HUDEP-2 (cell line): ENCODE data around the gene CEL.
"Not testable (repeated sequence)": the region's sequence is repeated elsewhere in the genome, so short reads cannot be mapped to it uniquely, and the experiment has no call there.

Source experiments
- DNase-seq, 76 experiments: peaks; one replicate each; lab custom pipeline; 2025; ENCODE audit not compliant: unreplicated experiment in 76 of 76; lab: John Stamatoyannopoulos, UW

CEL gene

GRCh38 chr9:133046196-133046899 lies 15.4 kb upstream of the CEL start:
- DNase-seq, result no peak

GRCh38 chr9:133046900-133047295 lies 14.9 kb upstream of the CEL start:
- DNase-seq, result no peak

GRCh38 chr9:133048595-133048994 lies 13.2 kb upstream of the CEL start:
- DNase-seq, result peak in 35 of 76 experiments; percentile 4 to 57 (median 24)

- no peak for DNase-seq
These were observed 12.7 kb upstream of the CEL start for GRCh38 chr9:133049043-133049442.

- no peak for DNase-seq
These were observed 11.6 kb upstream of the CEL start for GRCh38 chr9:133050142-133050541.

- no peak for DNase-seq
These were observed 11.0 kb upstream of the CEL start for GRCh38 chr9:133050781-133051180.

GRCh38 chr9:133051281-133051900 lies 10.4 kb upstream of the CEL start:
- DNase-seq, result no peak

GRCh38 chr9:133051966-133052539 lies 9.7 kb upstream of the CEL start:
- DNase-seq, result no peak

- no peak for DNase-seq
These were observed 7.4 kb upstream of the CEL start for GRCh38 chr9:133054194-133054890.

GRCh38 chr9:133054966-133055365 lies 6.8 kb upstream of the CEL start:
- no peak for DNase-seq

- no peak for DNase-seq
These were observed 5.9 kb upstream of the CEL start for GRCh38 chr9:133055788-133056420.

- DNase-seq, result no peak
These were observed 5.2 kb upstream of the CEL start for GRCh38 chr9:133056533-133056932.

GRCh38 chr9:133057006-133057405 lies 4.8 kb upstream of the CEL start:
- no peak for DNase-seq

- DNase-seq, result no peak
These were observed 4.2 kb upstream of the CEL start for GRCh38 chr9:133057553-133057952.

GRCh38 chr9:133058071-133058470 lies 3.7 kb upstream of the CEL start:
- no peak for DNase-seq

- DNase-seq, result peak in 1 of 76 experiments; percentile 21
These were observed 3.0 kb upstream of the CEL start for GRCh38 chr9:133058550-133059320.

GRCh38 chr9:133059623-133060022 lies 2.2 kb upstream of the CEL start:
- no peak for DNase-seq

GRCh38 chr9:133060417-133060841 lies 1.4 kb upstream of the CEL start:
- no peak for DNase-seq

- DNase-seq, result not testable (repeated sequence)
These were observed 590 bp upstream of the CEL start for GRCh38 chr9:133061019-133061763.

GRCh38 chr9:133062569-133062968 lies 788 bp downstream of the CEL start:
- not testable (repeated sequence) for DNase-seq
